IPS-11a (cell line): ENCODE data around the gene SH3GL2.

Source experiments
- H3K4me3 ChIP-seq: one replicate; pipeline ENCODE4 v1.5.1; 2013; ENCODE audit warnings: low read depth, low read length, control low read depth

The SH3GL2 gene

GRCh38 chr9:17653947-17654465 is 75.1 kb downstream of the SH3GL2 start:
- no peak overlapping the region for H3K4me3 ChIP-seq

GRCh38 chr9:17656889-17657288 is 78.0 kb downstream of the SH3GL2 start:
- no peak overlapping the region for H3K4me3 ChIP-seq

GRCh38 chr9:17658237-17658636 is 79.4 kb downstream of the SH3GL2 start:
- no peak overlapping the region for H3K4me3 ChIP-seq

- no peak overlapping the region for H3K4me3 ChIP-seq
Measured at GRCh38 chr9:17660158-17660557, 81.3 kb downstream of the SH3GL2 start.

GRCh38 chr9:17665450-17665849 is 86.6 kb downstream of the SH3GL2 start:
- no peak overlapping the region for H3K4me3 ChIP-seq

DNA sequence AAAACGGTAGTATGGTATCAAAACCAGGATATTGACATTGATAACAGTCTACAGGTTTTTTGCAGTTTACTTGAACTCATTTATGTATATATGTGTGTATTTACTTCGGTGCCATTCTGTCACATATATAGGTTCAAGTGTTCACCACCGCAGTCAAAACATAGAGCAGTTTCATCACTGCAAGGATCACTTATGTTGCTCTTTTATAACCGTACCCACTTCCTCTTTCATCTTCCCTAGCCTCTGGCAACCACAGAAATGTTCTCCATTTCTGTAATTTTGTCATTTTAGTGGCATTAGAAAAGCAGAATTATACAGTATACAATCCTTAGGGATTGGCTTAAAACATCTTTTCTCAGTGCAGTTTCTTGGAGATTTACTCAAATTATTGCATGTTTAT is 90.3 kb downstream of the SH3GL2 start:
- no peak overlapping the region for H3K4me3 ChIP-seq

GRCh38 chr9:17682684-17683083 is 103.8 kb downstream of the SH3GL2 start:
- H3K4me3 ChIP-seq: no peak overlapping the region

DNA sequence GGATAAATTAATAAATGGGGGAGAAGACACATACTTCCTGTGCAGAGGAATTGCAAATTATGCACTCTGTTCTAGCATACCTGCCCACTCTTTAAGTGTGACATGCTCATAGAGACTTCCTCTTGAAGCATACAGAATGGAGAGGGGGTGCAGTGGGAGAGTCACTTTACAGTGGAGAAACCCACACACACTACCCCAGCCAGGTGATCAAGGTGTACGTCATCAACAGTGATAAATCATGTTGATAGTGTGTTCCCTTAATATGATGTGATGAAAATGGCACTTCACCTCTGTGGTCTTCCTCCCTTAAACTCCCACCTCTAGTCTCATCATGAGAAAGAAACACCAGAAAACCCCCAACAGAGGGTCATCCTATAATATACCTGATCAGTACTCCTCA is 110.0 kb downstream of the SH3GL2 start:
- H3K4me3 ChIP-seq: no peak overlapping the region

GRCh38 chr9:17694336-17694735 is 115.5 kb downstream of the SH3GL2 start:
- H3K4me3 ChIP-seq: no peak overlapping the region

DNA sequence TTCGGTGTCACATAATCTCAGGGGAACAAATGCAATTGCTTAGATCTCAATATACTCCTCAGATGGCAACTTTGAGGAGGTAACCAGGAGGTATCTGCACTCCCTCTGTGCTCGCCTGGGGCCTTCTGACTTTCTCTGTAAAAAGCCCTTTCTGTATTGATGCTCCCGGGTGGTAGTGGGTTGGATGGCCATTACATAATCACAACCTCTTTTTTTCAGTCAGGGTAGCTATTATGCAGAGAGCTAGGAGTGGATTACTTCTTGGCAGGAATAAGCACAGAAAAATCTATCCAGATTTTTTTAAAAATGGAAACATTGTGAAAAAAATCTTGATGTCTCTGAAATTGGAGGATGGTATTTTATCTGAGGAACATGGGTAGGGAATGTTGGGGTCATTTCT is 116.6 kb downstream of the SH3GL2 start:
- no peak overlapping the region for H3K4me3 ChIP-seq

GRCh38 chr9:17699615-17700330 is 120.9 kb downstream of the SH3GL2 start:
- no peak overlapping the region for H3K4me3 ChIP-seq

- H3K4me3 ChIP-seq: no peak overlapping the region
Measured at GRCh38 chr9:17706347-17706746, 127.5 kb downstream of the SH3GL2 start.

DNA sequence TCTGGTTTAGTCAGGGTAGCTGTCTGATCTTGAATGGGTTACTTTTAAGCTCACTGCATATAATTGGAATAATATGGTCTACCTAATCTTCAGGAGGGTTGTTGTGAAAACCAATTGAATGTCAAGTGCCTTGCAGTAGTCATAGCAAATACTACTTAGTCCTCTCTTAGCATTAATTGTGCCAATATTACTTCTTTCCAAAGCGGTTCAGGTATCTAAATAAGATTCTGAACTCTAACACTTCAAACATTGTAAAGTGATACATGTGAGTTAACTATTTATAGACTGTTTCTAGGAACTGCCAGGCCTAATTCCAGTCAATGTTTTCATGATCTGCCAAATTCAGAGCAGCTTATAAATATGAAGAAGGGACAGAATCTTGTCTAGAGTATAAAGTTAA is 140.2 kb downstream of the SH3GL2 start:
- H3K4me3 ChIP-seq: no peak overlapping the region

GRCh38 chr9:17721954-17722353 is 143.1 kb downstream of the SH3GL2 start:
- H3K4me3 ChIP-seq: no peak overlapping the region

- H3K4me3 ChIP-seq: no peak overlapping the region
Measured at GRCh38 chr9:17723656-17724055, 144.8 kb downstream of the SH3GL2 start.

GRCh38 chr9:17725399-17726010 is 146.6 kb downstream of the SH3GL2 start:
- H3K4me3 ChIP-seq: no peak overlapping the region

GRCh38 chr9:17726298-17726697 is 147.4 kb downstream of the SH3GL2 start:
- H3K4me3 ChIP-seq: no peak overlapping the region

- no peak overlapping the region for H3K4me3 ChIP-seq
Measured at GRCh38 chr9:17730899-17731298, 152.0 kb downstream of the SH3GL2 start.

DNA sequence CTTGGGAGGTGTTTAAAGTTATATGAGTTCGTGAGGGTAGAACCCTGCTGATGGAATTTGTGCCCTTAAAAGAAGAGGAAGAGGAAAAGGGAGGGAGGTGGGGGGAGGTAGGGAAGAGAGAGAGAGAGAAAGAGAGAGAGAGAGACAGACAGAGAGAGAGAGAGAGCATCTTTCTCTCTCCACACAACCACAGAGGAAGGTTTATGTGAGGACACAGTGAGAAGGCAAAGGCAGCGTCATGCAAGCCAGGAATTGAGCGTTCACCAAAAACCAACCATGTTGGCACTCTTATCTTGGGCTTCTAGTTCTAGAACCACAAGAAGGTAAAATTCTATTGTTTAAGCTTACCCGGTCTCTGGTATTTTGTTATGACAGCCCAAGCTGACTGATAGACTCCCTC is 152.4 kb downstream of the SH3GL2 start:
- H3K4me3 ChIP-seq: no peak overlapping the region

GRCh38 chr9:17734674-17735073 is 155.8 kb downstream of the SH3GL2 start:
- no peak overlapping the region for H3K4me3 ChIP-seq

DNA sequence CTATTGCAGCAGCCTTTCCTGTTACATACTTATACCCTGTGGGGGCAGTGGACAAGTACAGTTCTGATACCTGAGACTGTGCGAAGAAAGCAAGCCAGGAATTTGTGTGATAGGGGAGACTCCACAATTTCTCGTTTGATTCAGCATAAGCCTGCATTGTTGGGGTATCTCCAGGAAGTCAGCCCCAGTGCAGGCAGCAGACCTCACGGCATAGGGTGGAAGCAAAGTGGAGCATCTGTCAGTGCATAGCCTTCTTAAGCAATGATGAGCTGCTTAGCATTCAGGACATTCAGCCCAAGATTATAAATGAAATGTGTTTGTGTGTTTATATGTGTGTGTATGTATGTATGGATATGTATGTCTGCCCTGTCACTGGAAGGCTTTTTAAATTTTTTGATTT is 157.0 kb downstream of the SH3GL2 start:
- no peak overlapping the region for H3K4me3 ChIP-seq

DNA sequence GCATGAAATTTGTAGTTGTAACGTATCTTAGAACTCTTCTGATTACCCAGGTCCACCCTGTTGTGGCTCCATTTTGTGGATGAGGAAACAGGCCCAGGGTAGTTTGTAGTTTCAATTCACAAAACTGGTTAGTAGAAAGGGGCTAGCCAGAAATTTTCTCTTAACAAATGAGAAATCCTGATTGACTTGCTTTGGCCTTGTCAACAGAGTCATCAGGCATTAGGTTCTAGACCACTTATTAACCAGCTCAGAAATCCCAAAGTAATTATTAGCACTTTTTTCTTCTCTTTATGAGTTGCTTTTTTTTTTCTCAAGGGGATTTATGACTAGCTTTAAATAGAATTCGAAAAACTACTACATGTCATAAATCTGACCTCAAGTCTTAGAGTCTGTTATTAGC is 160.2 kb downstream of the SH3GL2 start:
- H3K4me3 ChIP-seq: no peak overlapping the region

DNA sequence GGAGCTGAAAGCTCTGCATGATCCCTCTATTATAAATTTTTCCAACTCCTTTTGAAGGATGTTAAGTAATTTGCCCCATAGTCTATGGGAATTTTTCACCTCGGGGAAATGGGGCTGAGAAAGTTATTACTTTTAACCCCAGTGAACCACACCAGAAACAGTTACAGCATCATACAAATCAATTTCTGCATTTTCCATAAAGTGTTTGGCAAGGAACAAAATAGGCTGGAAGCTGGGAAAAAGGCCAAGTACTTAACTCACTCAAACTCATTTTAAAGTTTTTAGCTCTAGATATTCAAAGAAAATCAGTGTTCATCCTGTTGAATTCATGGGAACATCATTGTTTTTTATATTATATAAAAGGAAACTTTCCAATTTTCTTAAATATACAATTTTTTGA is 160.9 kb downstream of the SH3GL2 start:
- no peak overlapping the region for H3K4me3 ChIP-seq
